BLaER1 treated with 17β-estradiol and CSF1 and Interleukin-3, amounts not matched to agents 10 nM and 100 nM (cell line): ENCODE measurements around the gene BPHL.

Source experiments
- H3K27ac ChIP-seq, 11 experiments: shearing (Covaris generic); formaldehyde crosslinking; 2 replicates each; pipeline ENCODE4 v1.8.1; 2022
- H3K27me3 ChIP-seq, 11 experiments: shearing (Covaris generic); formaldehyde crosslinking; 2 replicates each; pipeline ENCODE4 v1.8.1; 2022
- H3K36me3 ChIP-seq, 11 experiments: shearing (Covaris generic); formaldehyde crosslinking; 2 replicates each; pipeline ENCODE4 v1.8.1; 2022
- H3K4me1 ChIP-seq, 10 experiments: shearing (Covaris generic); formaldehyde crosslinking; 2 replicates each; pipeline ENCODE4 v1.8.1; 2022
- H3K4me2 ChIP-seq, 11 experiments: shearing (Covaris generic); formaldehyde crosslinking; 2 replicates each; pipeline ENCODE4 v1.8.1; 2022
- H3K4me3 ChIP-seq, 10 experiments: shearing (Covaris generic); formaldehyde crosslinking; 2 replicates each; pipeline ENCODE4 v1.8.1; 2022
- H3K9ac ChIP-seq, 11 experiments: shearing (Covaris generic); formaldehyde crosslinking; 2 replicates each; pipeline ENCODE4 v1.8.1; 2022
- H3K9me3 ChIP-seq, 11 experiments: shearing (Covaris generic); formaldehyde crosslinking; replicated peaks in 1 of 11; 2 replicates each; pipeline ENCODE4 v1.8.1; 2022
- H4K20me1 ChIP-seq, 11 experiments: shearing (Covaris generic); formaldehyde crosslinking; 2 replicates each; pipeline ENCODE4 v1.8.1; 2022
- Cebpa-rat ChIP-seq, 11 experiments: shearing (Covaris generic); IDR thresholded peaks; 2 replicates each; pipeline ENCODE4 v1.8.1; 2022

The BPHL gene

DNA sequence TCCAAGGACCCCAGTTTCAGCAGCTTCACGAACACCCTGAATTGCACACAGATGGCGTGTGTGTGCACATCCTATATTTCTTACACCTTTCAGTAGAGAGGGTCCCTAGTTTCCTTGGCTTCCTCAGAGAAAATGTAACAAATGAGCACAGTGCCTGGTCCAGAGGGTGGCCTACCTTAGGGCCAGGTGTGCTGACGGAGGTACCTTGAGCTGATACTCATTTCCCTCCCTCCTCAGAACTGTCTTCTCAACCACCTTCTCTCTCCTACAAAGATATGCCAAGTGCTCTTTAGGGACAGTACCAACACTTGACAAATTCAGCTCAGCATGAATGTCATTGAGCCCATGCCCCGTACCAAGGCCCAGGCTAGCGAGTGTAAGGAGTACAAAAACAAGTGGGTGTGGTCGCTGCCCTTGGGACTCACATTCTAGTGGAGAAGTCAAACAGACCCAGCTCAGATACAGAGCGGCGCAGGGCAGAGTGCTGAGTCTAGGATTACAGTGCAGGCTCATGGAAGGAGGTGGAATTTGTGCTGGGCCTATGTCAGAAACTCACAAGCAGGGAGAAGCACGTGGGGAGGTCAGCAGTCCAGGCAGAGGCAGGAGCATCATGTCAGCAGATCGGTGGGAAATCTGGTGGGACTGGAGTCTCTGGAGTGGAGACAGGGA lies 9.6 kb upstream of the BPHL start:
- Histone ChIP-seq H3K9ac (no peak overlapping the region), H4K20me1 (peaks cover 0 to 49% (median 14%) of the 10 kb centered on the region in 11 experiments; a peak in 11 of 22 replicates), H3K27ac (no peak overlapping the region), H3K27me3 (no peaks in the 10 kb centered on the region), H3K36me3 (peaks cover 86 to 100% (median 98%) of the 10 kb centered on the region in 11 experiments), H3K4me1 (peaks cover 0 to 7% (median 3%) of the 10 kb centered on the region in 10 experiments; a peak in 4 of 20 replicates), H3K4me2 (no peak overlapping the region), H3K9me3 (no peaks in the 10 kb centered on the region), H3K4me3 (no peak overlapping the region)
- TF ChIP-seq Cebpa-rat (IDR thresholded peaks at IDR 0.05) = no peak

DNA sequence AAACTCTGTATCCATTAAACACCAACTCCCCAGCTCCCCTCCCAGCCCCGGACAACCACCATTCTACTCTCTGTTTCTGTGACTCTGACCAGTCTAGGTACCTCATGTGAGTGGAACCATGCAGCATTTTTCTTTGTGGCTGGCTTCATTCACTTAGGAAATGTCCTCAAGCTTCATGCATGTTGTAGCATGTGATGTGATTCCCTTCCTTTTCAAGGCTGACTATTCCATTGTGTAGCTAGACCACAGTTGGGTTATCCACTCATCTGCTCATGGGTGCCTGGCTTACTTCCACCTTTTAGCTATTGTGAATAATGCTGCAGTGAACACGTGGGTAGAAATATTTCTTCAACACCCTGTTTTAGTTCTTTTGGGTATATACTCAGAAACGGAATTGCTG lies 8.8 kb upstream of the BPHL start:
- Histone ChIP-seq H4K20me1 (peaks cover 0 to 58% (median 14%) of the 10 kb centered on the region in 11 experiments; a peak in 11 of 22 replicates), H3K27ac (no peak overlapping the region), H3K36me3 (peaks cover 87 to 100% (median 98%) of the 10 kb centered on the region in 11 experiments), H3K4me3 (no peak overlapping the region), H3K9ac (no peak overlapping the region), H3K4me2 (no peak overlapping the region), H3K27me3 (no peaks in the 10 kb centered on the region), H3K4me1 (peaks cover 0 to 12% (median 4%) of the 10 kb centered on the region in 10 experiments; a peak in 5 of 20 replicates), H3K9me3 (no peaks in the 10 kb centered on the region)
- no peak for TF ChIP-seq Cebpa-rat (IDR thresholded peaks at IDR 0.05)

DNA sequence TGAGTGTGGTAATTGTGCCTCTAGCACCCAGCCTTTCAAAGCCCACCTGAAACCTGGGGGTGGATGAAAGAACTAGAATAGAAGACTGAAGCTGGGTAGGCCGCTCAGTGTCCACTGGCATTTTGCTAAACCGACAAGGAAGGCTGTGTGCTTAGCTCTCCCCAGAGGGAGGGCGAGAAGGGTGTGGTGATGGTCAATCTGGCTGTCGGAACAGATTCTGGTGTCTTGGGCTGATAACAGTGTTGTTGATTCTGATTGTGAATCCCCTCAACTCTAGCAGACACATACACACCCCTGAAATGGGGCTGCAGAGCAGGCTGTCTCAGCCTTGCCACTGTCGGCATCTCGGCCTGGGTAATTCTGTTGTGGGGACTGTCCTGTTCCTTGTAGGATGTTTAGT lies 4.1 kb upstream of the BPHL start:
- no peak overlapping the region for H3K4me3 ChIP-seq
- no peak overlapping the region for H3K4me2 ChIP-seq
- H3K27me3 ChIP-seq = no peaks in the 10 kb centered on the region

DNA sequence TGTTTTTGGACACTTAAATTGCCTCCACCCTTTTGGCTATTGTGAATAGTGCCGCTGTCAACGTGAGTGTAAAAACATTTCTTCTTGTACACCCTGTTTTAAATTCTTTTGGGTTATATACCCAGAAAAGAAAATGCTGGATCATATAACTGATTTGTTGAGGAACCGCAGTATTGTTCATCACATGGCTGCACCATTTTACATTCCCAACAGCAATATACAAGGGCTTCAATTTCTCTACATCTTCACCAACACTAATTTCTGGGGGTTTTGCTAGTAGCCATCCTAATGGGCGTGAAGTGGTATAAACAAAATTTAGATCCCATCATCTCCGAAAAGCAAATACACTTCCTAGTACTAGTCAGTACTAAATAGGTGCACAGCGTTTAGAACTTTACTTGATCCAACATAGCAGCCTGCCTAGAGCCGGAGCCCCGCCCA lies 579 bp upstream of the BPHL start:
- no peaks in the 10 kb centered on the region for H3K9me3 ChIP-seq
- H4K20me1 ChIP-seq = peaks cover 0 to 15% (median 0%) of the 10 kb centered on the region in 11 experiments; a peak in 3 of 22 replicates
- H3K27ac ChIP-seq = peak overlapping the region; percentile 59 to 88 (median 80); a peak in 21 of 22 replicates
- no peaks in the 10 kb centered on the region for H3K27me3 ChIP-seq
- peaks cover 21 to 32% (median 26%) of the 10 kb centered on the region in 11 experiments for H3K36me3 ChIP-seq
- H3K4me2 ChIP-seq = peak overlapping the region; percentile 56 to 91 (median 71)
- peaks cover 21 to 32% (median 30%) of the 10 kb centered on the region in 10 experiments for H3K4me1 ChIP-seq
- H3K9ac ChIP-seq = peak overlapping the region; percentile 78 to 91 (median 83)
- no peak for TF ChIP-seq Cebpa-rat (IDR thresholded peaks at IDR 0.05)
- peak overlapping the region; percentile 69 to 98 (median 84) for H3K4me3 ChIP-seq

More for the DNA sequence above, 4.1 kb upstream of the BPHL start:
- Histone ChIP-seq H3K27ac (no peak overlapping the region), H3K4me1 (peaks cover 19 to 29% (median 24%) of the 10 kb centered on the region in 10 experiments), H3K9ac (no peak overlapping the region), H3K36me3 (peaks cover 52 to 67% (median 61%) of the 10 kb centered on the region in 11 experiments), H4K20me1 (peaks cover 0 to 31% (median 5%) of the 10 kb centered on the region in 11 experiments; a peak in 11 of 22 replicates), H3K9me3 (no peaks in the 10 kb centered on the region)
- no peak for TF ChIP-seq Cebpa-rat (IDR thresholded peaks at IDR 0.05)

GRCh38 chr6:3119040-3119723 lies 671 bp downstream of the BPHL start:
- peak overlapping the region; percentile 69 to 98 (median 84) for H3K4me3 ChIP-seq
- peaks cover 0 to 8% (median 0%) of the 10 kb centered on the region in 11 experiments; a peak in 3 of 22 replicates for H4K20me1 ChIP-seq
- peaks cover 8 to 19% (median 13%) of the 10 kb centered on the region in 11 experiments; a peak in 21 of 22 replicates for H3K36me3 ChIP-seq
- peaks cover 21 to 30% (median 26%) of the 10 kb centered on the region in 10 experiments for H3K4me1 ChIP-seq
- peak overlapping the region; percentile 78 to 91 (median 83) for H3K9ac ChIP-seq
- H3K9me3 ChIP-seq = no peaks in the 10 kb centered on the region
- H3K4me2 ChIP-seq = peak overlapping the region; percentile 83 to 96 (median 91)
- TF ChIP-seq Cebpa-rat (IDR thresholded peaks at IDR 0.05) = no peak
- H3K27me3 ChIP-seq = no peaks in the 10 kb centered on the region
- peak overlapping the region; percentile 59 to 88 (median 80) for H3K27ac ChIP-seq

DNA sequence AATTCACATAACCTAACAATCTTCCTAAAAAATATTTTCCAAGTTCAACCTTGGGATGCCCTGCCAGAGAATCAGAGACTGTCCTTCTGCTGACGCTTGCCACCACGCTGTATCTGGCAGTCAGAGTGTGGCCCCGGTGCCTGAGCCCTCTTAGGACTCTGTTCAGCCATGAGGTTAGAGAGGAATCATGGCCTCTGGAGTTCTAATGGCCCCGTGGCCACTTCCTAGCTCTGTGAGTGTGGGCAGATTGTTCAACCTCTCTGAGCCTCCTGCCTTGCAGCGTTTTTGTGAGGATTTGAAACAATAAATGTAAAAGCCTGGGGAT lies 2.2 kb downstream of the BPHL start:
- Histone ChIP-seq H3K9me3 (no peaks in the 10 kb centered on the region), H3K4me3 (no peak overlapping the region), H3K36me3 (peaks cover 0 to 4% (median 0%) of the 10 kb centered on the region in 11 experiments; a peak in 1 of 22 replicates), H4K20me1 (no peaks in the 10 kb centered on the region), H3K4me2 (no peak overlapping the region), H3K4me1 (peaks cover 25 to 42% (median 34%) of the 10 kb centered on the region in 10 experiments), H3K27ac (no peak overlapping the region), H3K9ac (no peak overlapping the region), H3K27me3 (no peaks in the 10 kb centered on the region)
- TF ChIP-seq Cebpa-rat (IDR thresholded peaks at IDR 0.05) = no peak

DNA sequence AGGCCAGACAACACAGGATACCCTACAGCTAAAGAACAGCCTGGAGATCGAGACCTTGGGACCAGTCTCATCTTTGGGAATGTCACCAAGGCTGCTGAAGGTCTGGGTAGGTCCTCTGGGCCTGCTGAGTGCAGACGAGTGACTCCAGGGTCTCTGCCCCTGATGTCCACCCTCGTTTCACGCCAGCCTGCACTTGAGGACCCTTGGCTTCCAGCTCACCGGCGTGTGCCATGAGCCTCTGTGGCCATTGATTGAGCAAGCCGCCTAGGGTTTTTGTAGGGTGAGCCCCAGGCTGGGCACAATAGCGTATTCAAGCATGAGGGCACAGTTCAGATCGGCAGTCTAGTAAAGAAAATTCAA lies 4.3 kb downstream of the BPHL start:
- Histone ChIP-seq H3K4me2 (no peak overlapping the region), H3K4me1 (peaks cover 9 to 38% (median 26%) of the 10 kb centered on the region in 10 experiments), H3K9me3 (no peaks in the 10 kb centered on the region), H4K20me1 (no peaks in the 10 kb centered on the region), H3K27me3 (no peaks in the 10 kb centered on the region), H3K27ac (no peak overlapping the region), H3K36me3 (no peaks in the 10 kb centered on the region), H3K9ac (no peak overlapping the region), H3K4me3 (no peak overlapping the region)
- TF ChIP-seq Cebpa-rat (IDR thresholded peaks at IDR 0.05) = no peak

DNA sequence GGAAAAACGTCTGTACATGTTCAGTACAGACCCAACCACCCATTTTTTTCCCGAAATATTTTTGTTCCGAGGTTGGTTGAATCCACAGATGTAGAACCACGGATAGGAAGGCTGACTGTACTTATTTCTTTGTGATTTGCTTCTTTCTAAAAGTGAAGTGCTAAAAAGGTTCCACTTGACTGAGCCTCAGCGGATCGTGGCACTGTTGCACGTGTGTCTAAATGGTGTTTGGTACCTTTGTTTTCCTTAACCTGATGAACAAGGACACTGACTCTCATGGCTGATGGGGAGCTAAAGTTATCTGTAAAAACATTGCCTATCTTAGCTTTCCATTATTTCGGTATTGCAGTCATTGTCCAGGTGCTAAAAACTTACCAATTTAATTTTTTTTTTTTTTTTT lies 6.2 kb downstream of the BPHL start:
- Histone ChIP-seq H3K4me3 (no peak overlapping the region), H4K20me1 (no peaks in the 10 kb centered on the region), H3K36me3 (peaks cover 0 to 17% (median 11%) of the 10 kb centered on the region in 11 experiments; a peak in 10 of 22 replicates), H3K27ac (no peak overlapping the region), H3K27me3 (no peaks in the 10 kb centered on the region), H3K9ac (0 out of 22 replicates have a peak overlapping the region, but pooled peaks of 2 of the 11 experiments have one; percentile 1 to 2), H3K9me3 (no peaks in the 10 kb centered on the region), H3K4me2 (peak overlapping the region in 8 of 11 experiments; percentile 11 to 57 (median 45); a peak in 15 of 22 replicates), H3K4me1 (peaks cover 2 to 30% (median 16%) of the 10 kb centered on the region in 10 experiments; a peak in 18 of 20 replicates)
- TF ChIP-seq Cebpa-rat (IDR thresholded peaks at IDR 0.05) = no peak

DNA sequence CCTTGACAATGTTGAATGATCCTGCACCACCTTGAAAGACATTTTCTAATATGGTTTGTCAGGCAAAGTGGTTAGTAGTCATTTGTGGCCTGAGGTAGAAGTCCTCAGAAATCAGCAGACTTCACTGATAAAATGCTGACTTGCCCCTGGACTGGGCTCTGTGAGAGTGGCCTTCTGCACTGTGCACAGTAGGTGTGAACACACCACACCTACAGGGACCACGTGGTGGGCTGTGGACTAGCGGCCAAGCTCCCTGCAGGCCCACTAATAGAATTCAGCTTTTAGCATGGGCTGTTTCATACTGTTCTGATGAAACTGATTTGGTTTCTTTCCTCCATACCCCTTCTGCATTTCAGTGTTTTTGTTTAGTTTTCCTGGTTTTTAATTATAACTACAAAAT lies 7.3 kb downstream of the BPHL start:
- Histone ChIP-seq H3K9me3 (no peaks in the 10 kb centered on the region), H3K27me3 (no peaks in the 10 kb centered on the region), H3K4me3 (no peak overlapping the region), H4K20me1 (no peaks in the 10 kb centered on the region), H3K27ac (no peak overlapping the region), H3K4me1 (peaks cover 0 to 27% (median 15%) of the 10 kb centered on the region in 10 experiments; a peak in 14 of 20 replicates), H3K4me2 (no peak overlapping the region), H3K36me3 (peaks cover 0 to 26% (median 17%) of the 10 kb centered on the region in 11 experiments; a peak in 11 of 22 replicates), H3K9ac (0 out of 22 replicates have a peak overlapping the region, but pooled peaks of 2 of the 11 experiments have one; percentile 10 to 11)
- no peak for TF ChIP-seq Cebpa-rat (IDR thresholded peaks at IDR 0.05)
